HCT116 (cell line): ENCODE measurements around the gene ALDH3B1. TPM values are rescaled to one million over a fixed set of nuclear protein-coding genes. Genes with fewer than 3 reads are reported as not detected.

Experiments
- ATAC-seq: fragments of 200-7000 bp; cut with Tn5 transposase; 2 replicates; pipeline ENCODE4 v1.9.1; 2020; ENCODE audit warnings: mild to moderate bottlenecking, moderate library complexity
- BruUV-seq: library from RNA; stranded (reverse); fragments of 400-500 nt; replicated peaks from 2 replicates; lab custom pipeline; 2021; lab: Mats Ljungman, UMichigan
- CTCF ChIA-PET: fragments of 300-600 bp; sonication (Branson Sonifier 250); formaldehyde crosslinking; loops from one replicate; lab custom pipeline; 2021; ENCODE audit warnings: antibody characterized with exemption; lab: Charles Lee
- POLR2A ChIA-PET: fragments of 300-600, 350-600 bp; sonication (Branson Sonifier 250); formaldehyde crosslinking; loops from one replicate; lab custom pipeline; 2021; ENCODE audit warnings: antibody characterized with exemption; lab: Charles Lee
- RAD21 ChIA-PET, 2 experiments: fragments of 300-600 bp; sonication (Branson Sonifier 250); formaldehyde crosslinking; loops; one replicate each; lab custom pipeline; 2023; ENCODE audit warnings: low total read pairs in 2 of 2; ENCODE audit not compliant: uncharacterized antibody in 2 of 2, unreplicated experiment in 2 of 2, low non-redundant PET in 1 of 2; lab: Charles Lee
- DNase-seq: peaks from one replicate; pipeline ENCODE4 v3.0.0-alpha.2; 2010; ENCODE audit warnings: low read depth, low spot score
- H2AFZ ChIP-seq: fragments of 200-600 bp; shearing (Covaris generic), sonication (generic); 2 replicates; pipeline ENCODE4 v1.6.1; 2017; ENCODE audit warnings: low read depth, mixed run types, mixed read lengths, antibody characterized with exemption, low read length; ENCODE audit not compliant: poor library complexity, severe bottlenecking
- H3K27ac ChIP-seq: 2 replicates; pipeline ENCODE4 v1.5.1; 2012; ENCODE audit warnings: low read depth, low read length
- H3K27me3 ChIP-seq: fragments of 200-600 bp; sonication (generic); 2 replicates; pipeline ENCODE4 v1.6.1; 2016; ENCODE audit warnings: mixed run types, low read length, mixed read lengths; ENCODE audit not compliant: insufficient read depth
- H3K36me3 ChIP-seq, 2 experiments: fragments of 200-500 bp in 1 of 2; fragments of 200-600 bp in 1 of 2; sonication (Bioruptor generic) in 1 of 2; sonication (generic) in 1 of 2; 2 replicates each; pipeline versions ENCODE4 v1.5.1 to v1.6.1; 2014 to 2016; ENCODE audit warnings: low read length in 2 of 2, inconsistent platforms in 1 of 2, mixed read lengths in 1 of 2, mixed run types in 1 of 2; ENCODE audit not compliant: insufficient read depth in 2 of 2, control insufficient read depth in 1 of 2
- H3K4me1 ChIP-seq, 2 experiments: fragments of 200-600 bp in 1 of 2; sonication (generic) in 1 of 2; 2 replicates each; pipeline versions ENCODE4 v1.5.1 to v1.6.1; 2012 to 2017; ENCODE audit warnings: low read length in 2 of 2, inconsistent platforms in 1 of 2, mild to moderate bottlenecking in 1 of 2, mixed read lengths in 1 of 2, mixed run types in 1 of 2, moderate library complexity in 1 of 2; ENCODE audit not compliant: insufficient read depth in 2 of 2, control insufficient read depth in 1 of 2
- H3K4me2 ChIP-seq: fragments of 200-600 bp; sonication (generic); 2 replicates; pipeline ENCODE4 v1.6.1; 2017; ENCODE audit warnings: mixed run types, low read length, mixed read lengths
- H3K4me3 ChIP-seq, 2 experiments: fragments of 200-600 bp in 1 of 2; sonication (generic) in 1 of 2; replicated peaks in 1 of 2; 2 replicates each; pipeline ENCODE4 v1.5.1; 2011 to 2016; ENCODE audit warnings: low read length in 2 of 2, control low read depth in 1 of 2, low read depth in 1 of 2, mild to moderate bottlenecking in 1 of 2, mixed read lengths in 1 of 2, mixed run types in 1 of 2
- H3K79me2 ChIP-seq: fragments of 200-600 bp; sonication (generic); 2 replicates; pipeline ENCODE4 v1.6.1; 2017; ENCODE audit warnings: mild to moderate bottlenecking, mixed run types, low read length, moderate library complexity, mixed read lengths; ENCODE audit not compliant: insufficient read depth
- H3K9ac ChIP-seq: fragments of 200-600 bp; sonication (generic); 2 replicates; pipeline ENCODE4 v1.6.1; 2016; ENCODE audit warnings: low read length, mixed read lengths
- H3K9me2 ChIP-seq: fragments of 200-600 bp; sonication (generic), shearing (Covaris generic); 2 replicates; pipeline ENCODE4 v1.6.1; 2017; ENCODE audit warnings: mixed run types, mild to moderate bottlenecking, moderate library complexity; ENCODE audit not compliant: insufficient read depth
- H3K9me3 ChIP-seq, 2 experiments: fragments of 200-500 bp in 1 of 2; fragments of 200-600 bp in 1 of 2; sonication (Bioruptor generic) in 1 of 2; sonication (generic) in 1 of 2; 2 replicates each; pipeline ENCODE4 v1.6.1; 2014 to 2017; ENCODE audit warnings: low read length in 2 of 2, mixed read lengths in 2 of 2, inconsistent platforms in 1 of 2, low read depth in 1 of 2, mild to moderate bottlenecking in 1 of 2, mixed run types in 1 of 2, moderate library complexity in 1 of 2; ENCODE audit not compliant: control insufficient read depth in 1 of 2, insufficient read depth in 1 of 2
- H4K20me1 ChIP-seq: fragments of 200-600 bp; sonication (generic), shearing (Covaris generic); 2 replicates; pipeline ENCODE4 v1.6.1; 2017; ENCODE audit warnings: mixed run types, mild to moderate bottlenecking, moderate library complexity; ENCODE audit not compliant: insufficient read depth
- CTCF ChIP-seq, 3 experiments: fragments of 200-600 bp in 1 of 3; sonication (generic) in 1 of 3; IDR thresholded peaks in 2 of 3; conservative IDR thresholded peaks in 1 of 3; 2 replicates each; pipeline ENCODE4 v1.5.1; 2012 to 2017; ENCODE audit warnings: low read depth in 2 of 3, low read length in 2 of 3, antibody characterized with exemption in 1 of 3, borderline replicate concordance in 1 of 3, control low read depth in 1 of 3, mild to moderate bottlenecking in 1 of 3, mixed read lengths in 1 of 3, mixed run types in 1 of 3, moderate library complexity in 1 of 3; ENCODE audit not compliant: insufficient read depth in 1 of 3
- EZH2phosphoT487 ChIP-seq: fragments of 200-600 bp; IDR thresholded peaks from 2 replicates; pipeline ENCODE4 v1.6.1; 2018; ENCODE audit warnings: antibody characterized with exemption, borderline replicate concordance
- intact Hi-C: fragments of 100-400 bp; cut with micrococcal nuclease; formaldehyde crosslinking; loops from 2 replicates; pipeline ENCODE4 v1.10.0; 2022
- total RNA-seq: library from RNA; stranded (reverse); gene quantifications from one replicate; pipeline ENCODE4 v1.2.1, GENCODE V29; 2021; ENCODE audit not compliant: unreplicated experiment

The ALDH3B1 gene
- total RNA-seq, 1 experiment from 2014 or later, result 25.5 TPM

DNA sequence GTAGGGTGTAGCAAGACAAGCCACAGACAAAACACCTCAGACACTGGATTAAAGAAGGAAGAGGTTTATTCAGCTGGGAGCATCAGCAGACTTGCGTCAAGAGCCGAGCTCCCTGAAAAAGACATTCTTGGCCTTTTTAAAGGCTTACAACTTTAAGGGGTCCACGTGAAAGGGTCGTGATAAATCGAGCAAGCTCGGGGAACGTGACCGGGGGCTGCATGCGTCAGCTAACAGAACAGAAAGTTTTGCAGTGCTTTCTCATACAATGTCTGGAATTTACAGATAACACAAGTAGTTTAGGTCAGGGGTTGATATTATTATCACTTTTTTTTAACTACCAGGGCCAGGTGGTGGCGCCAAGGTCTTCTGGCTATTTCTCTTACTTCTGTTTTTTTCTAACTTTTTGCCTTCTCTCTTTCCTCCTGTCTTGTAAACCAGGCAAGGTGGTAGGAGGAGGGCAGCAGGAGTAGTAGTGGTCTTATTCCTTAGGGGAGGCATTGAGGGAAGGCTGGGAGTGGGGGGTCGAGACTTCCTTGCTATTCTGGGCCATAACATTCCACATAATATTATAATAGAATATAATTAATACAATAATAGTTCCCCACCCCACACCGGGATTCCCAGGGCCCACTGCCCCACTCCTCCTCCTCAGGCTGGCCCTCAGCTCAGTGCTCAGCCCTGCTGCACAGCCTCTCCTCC lies 587 bp upstream of the ALDH3B1 start:
- ChIA-PET POLR2A (interaction anchor here (1.3 to 1.4 kb wide), 4 partner anchors 12 to 29 kb away, joined by 3 to 9 read pairs (median 6); partner anchors contain the start of gene TCIRG1), RAD21 (interaction anchor here (0.7 to 1.7 kb wide), 2 partner anchors 11 to 12 kb away, joined by 3 to 7 read pairs; no protein-coding TSS in a partner anchor), CTCF (interaction anchor here (1.0 to 2.1 kb wide), 3 partner anchors 11 to 202 kb away, joined by 3 to 9 read pairs (median 4); no protein-coding TSS in a partner anchor)
- peak overlapping the region; percentile 57 to 71 for H3K4me3 ChIP-seq
- no peaks in the 10 kb centered on the region for H4K20me1 ChIP-seq
- H3K9me3 ChIP-seq, result no peaks in the 10 kb centered on the region
- H3K27me3 ChIP-seq, result no peaks in the 10 kb centered on the region
- peak in 1 of 3 experiments; percentile 40; a peak in 2 of 6 replicates for TF ChIP-seq CTCF (IDR thresholded peaks at IDR 0.05 in 2 of 3, conservative IDR thresholded peaks at IDR 0.05 in 1 of 3; ENCODE audit: borderline replicate concordance in 1 of 3, insufficient read depth in 1 of 3, low read depth in 2 of 3, low read length in 2 of 3)
- TF ChIP-seq EZH2phosphoT487, result no peak
- ATAC-seq (no peak), DNase-seq (no peak)
- H3K27ac ChIP-seq, result peak overlapping the region; percentile 96
- H3K79me2 ChIP-seq, result peaks cover 20% of the 10 kb centered on the region; the same call in 1 of the 2 replicates
- no peaks in the 10 kb centered on the region for H3K9me2 ChIP-seq
- H2AFZ ChIP-seq, result no peak overlapping the region
- BruUV-seq, result TSS peak; percentile 34
- intact Hi-C loops, result loop anchor here (5.0 kb wide), 1 partner anchor 198 kb away; no protein-coding TSS in a partner anchor
- H3K9ac ChIP-seq, result peak overlapping the region; percentile 86
- H3K36me3 ChIP-seq, result no peaks in the 10 kb centered on the region
- peaks cover 63 to 80% of the 10 kb centered on the region in 2 experiments for H3K4me1 ChIP-seq
- H3K4me2 ChIP-seq, result peak overlapping the region; percentile 97
